Urothelium cell line (cell line): ENCODE data around the gene MIGA2.
"Not testable (repeated sequence)": the region's sequence is repeated elsewhere in the genome, so short reads cannot be mapped to it uniquely, and the experiment has no call there.

Experiments used
- DNase-seq: peaks from one replicate; pipeline ENCODE4 v3.0.0; 2011; ENCODE audit warnings: low spot score, mixed read lengths
- FAIRE-seq: peaks from 2 replicates; lab custom pipeline; 2011; peaks lifted over from hg19 to GRCh38; lab: Jason Lieb, UNC

Gene MIGA2

DNA sequence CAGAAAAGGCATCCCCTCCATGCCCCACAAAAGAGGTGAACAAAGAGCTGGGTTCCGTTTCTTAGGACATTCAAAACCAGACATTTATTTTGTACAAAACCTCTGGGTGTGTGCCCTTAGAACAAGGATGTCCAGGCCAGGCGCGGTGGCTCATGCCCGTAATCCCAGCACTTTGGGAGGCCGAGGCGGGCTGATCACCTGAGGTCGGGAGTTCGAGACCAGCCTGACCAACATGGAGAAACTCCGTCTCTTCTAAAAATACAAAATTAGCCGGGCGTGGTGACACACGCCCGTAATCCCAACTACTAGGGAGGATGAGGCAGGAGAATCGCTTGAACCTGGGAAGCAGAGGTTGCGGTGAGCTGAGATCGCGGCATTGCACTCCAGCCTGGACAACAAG, 76.1 kb downstream of the MIGA2 start:
- not testable (repeated sequence) for FAIRE-seq, DNase-seq

DNA sequence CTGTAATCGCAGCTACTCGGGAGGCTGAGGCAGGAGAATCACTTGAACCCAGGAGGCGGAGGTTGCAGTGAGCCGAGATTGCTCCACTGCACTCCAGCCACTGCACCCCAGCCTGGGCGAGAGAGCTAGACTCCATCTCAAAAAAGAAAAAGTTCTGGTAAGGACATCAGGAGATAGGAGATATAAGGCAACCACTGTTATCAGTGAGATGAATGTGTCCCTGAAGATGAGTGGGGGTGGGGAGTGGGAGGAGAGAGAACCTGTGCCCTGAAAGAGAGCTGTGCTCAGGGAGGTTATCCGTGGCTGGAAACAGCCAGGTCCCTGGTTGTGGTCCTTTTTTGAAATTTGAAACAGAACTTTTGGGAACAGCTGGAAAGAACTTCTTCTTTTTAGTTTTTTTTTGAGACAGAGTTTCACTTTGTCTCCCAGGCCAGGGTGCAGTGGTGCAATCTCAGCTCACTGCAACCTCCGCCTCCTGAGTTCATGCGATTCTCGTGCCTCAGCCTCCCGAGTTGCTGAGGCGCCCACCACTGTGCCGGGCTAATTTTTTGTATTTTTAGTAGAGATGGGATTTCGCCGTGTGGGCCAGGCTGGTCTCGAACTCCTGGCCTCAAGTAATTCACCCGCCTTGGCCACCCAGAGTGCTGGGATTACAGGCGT, 77.3 kb downstream of the MIGA2 start:
- DNase-seq (no peak), FAIRE-seq (no peak)

DNA sequence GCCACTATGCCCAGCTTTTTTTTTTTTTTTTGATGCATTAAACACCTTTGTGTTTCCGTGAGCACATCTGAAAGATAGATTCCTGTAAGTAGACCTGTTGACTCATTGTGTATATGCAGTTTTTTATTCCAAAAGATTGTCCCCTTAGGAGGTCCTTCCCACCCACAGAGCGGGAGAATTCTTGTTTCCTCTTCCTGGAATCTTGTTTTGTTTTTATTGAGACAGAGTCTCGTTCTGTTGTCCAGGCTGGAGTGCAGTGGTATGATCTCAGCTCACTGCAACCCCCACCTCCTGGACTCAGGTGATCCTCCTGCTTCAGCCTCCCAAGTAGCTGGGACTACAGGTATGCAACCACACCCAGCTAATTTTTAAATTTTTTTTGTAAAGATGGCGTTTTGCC, 82.4 kb downstream of the MIGA2 start:
- DNase-seq (no peak), FAIRE-seq (no peak)

DNA sequence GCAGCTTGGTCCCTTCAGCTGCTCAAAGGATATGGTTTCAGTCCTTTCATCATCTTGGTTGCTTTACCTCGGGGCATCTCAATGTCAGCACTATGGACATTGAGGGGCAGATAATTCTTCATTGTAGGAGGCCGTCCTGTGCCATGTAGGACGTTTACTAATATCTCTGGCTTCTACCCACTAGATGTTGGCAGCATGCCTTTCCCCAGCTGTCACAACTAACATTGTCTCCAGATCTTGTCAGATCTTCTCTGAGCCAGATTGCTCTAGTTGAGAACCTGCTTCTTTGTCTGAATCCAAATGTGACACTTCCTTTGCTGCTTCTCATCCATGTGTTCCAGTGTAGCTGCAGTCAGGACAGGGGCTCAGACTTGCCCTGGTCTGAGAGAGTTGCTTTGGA, 85.1 kb downstream of the MIGA2 start:
- no peak for DNase-seq
- FAIRE-seq: peak; percentile 9
